Esophagus mucosa (tissue), 1 donor: Measurements from ENCODE around the gene AKR1C8. TPM values are rescaled to one million over a fixed set of nuclear protein-coding genes. Genes with fewer than 3 reads are reported as not detected.

ENCODE experiments used
- ATAC-seq: fragments of 200-7000 bp; cut with Tn5 transposase; one replicate; pipeline ENCODE4 v1.9.1; 2020
- total RNA-seq: library from RNA; stranded (reverse); gene quantifications from one replicate; pipeline ENCODE4 v1.2.4, GENCODE V29; 2023
- donor health status: DM: yes; HTN: yes; CAD: no.

The AKR1C8 gene
- total RNA-seq, 1 donor from 2014 or later, result not detected

- ATAC-seq, result no peak
These were observed 77.0 kb downstream of the AKR1C8 start for GRCh38 chr10:5107860-5108526.

- ATAC-seq, result no peak
These were observed 78.4 kb downstream of the AKR1C8 start for GRCh38 chr10:5106553-5106952.

- ATAC-seq, result no peak
These were observed 79.3 kb downstream of the AKR1C8 start for GRCh38 chr10:5105626-5106025.

Other genes with a start within 250 kb of the AKR1C8 start
- 54.2 TPM for gene AKR1C1, start 221.7 kb downstream of the AKR1C8 start, total RNA-seq
- 115 TPM for gene AKR1C2, start 181.3 kb downstream of the AKR1C8 start, total RNA-seq
- 29.5 TPM for gene AKR1C3, start 90.7 kb downstream of the AKR1C8 start, total RNA-seq
- not detected for gene AKR1C4, start 11.7 kb upstream of the AKR1C8 start, total RNA-seq
- not detected for gene UCN3, start 179.8 kb upstream of the AKR1C8 start, total RNA-seq
- 0.12 TPM for gene TUBAL3, start 219.7 kb upstream of the AKR1C8 start, total RNA-seq
- gene NET1, start 227.4 kb upstream of the AKR1C8 start, total RNA-seq, result 182 TPM